ENCODE results near the gene COPS7A. TPM values are rescaled to one million over a fixed set of nuclear protein-coding genes. Genes with fewer than 3 reads are reported as not detected.

COPS7A gene
- total RNA-seq, 1 donor from 2014 or later: 42.6 TPM

GRCh38 chr12:6770094-6770493, 46.2 kb downstream of the COPS7A start:
- peaks cover 36% of the 10 kb centered on the region for H3K27me3 Mint-ChIP-seq
- no peaks in the 10 kb centered on the region for H3K9me3 Mint-ChIP-seq (ENCODE audit: low read depth)
- no peak for TF ChIP-seq CTCF (IDR thresholded peaks at IDR 0.05; ENCODE audit: unreplicated experiment)
- peaks cover 25% of the 10 kb centered on the region for H3K36me3 Mint-ChIP-seq (ENCODE audit: insufficient read depth)
- no peak overlapping the region for H3K4me3 Mint-ChIP-seq (ENCODE audit: low read depth)
- no peak for DNase-seq (ENCODE audit: low spot score, unreplicated experiment)
- peaks cover 40% of the 10 kb centered on the region for H3K4me1 Mint-ChIP-seq (ENCODE audit: low read depth)
- H3K27ac Mint-ChIP-seq: no peak overlapping the region

- no peak for TF ChIP-seq CTCF (IDR thresholded peaks at IDR 0.05; ENCODE audit: unreplicated experiment)
- no peak overlapping the region for H3K4me3 Mint-ChIP-seq (ENCODE audit: low read depth)
- H3K9me3 Mint-ChIP-seq (ENCODE audit: low read depth): no peaks in the 10 kb centered on the region
- H3K4me1 Mint-ChIP-seq (ENCODE audit: low read depth): peaks cover 40% of the 10 kb centered on the region
- no peak overlapping the region for H3K27ac Mint-ChIP-seq
- peaks cover 26% of the 10 kb centered on the region for H3K36me3 Mint-ChIP-seq (ENCODE audit: insufficient read depth)
- H3K27me3 Mint-ChIP-seq: peaks cover 41% of the 10 kb centered on the region
- no peak for DNase-seq (ENCODE audit: low spot score, unreplicated experiment)
Measured at GRCh38 chr12:6770600-6770999, 46.8 kb downstream of the COPS7A start.

- H3K9me3 Mint-ChIP-seq (ENCODE audit: low read depth): no peaks in the 10 kb centered on the region
- H3K36me3 Mint-ChIP-seq (ENCODE audit: insufficient read depth): peaks cover 26% of the 10 kb centered on the region
- H3K27me3 Mint-ChIP-seq: peaks cover 46% of the 10 kb centered on the region
- peaks cover 44% of the 10 kb centered on the region for H3K4me1 Mint-ChIP-seq (ENCODE audit: low read depth)
- no peak overlapping the region for H3K4me3 Mint-ChIP-seq (ENCODE audit: low read depth)
- DNase-seq (ENCODE audit: low spot score, unreplicated experiment): no peak
- no peak overlapping the region for H3K27ac Mint-ChIP-seq
- TF ChIP-seq CTCF (IDR thresholded peaks at IDR 0.05; ENCODE audit: unreplicated experiment): no peak
Measured at GRCh38 chr12:6771091-6771495, 47.2 kb downstream of the COPS7A start.

GRCh38 chr12:6771509-6772330, 47.9 kb downstream of the COPS7A start:
- H3K4me1 Mint-ChIP-seq (ENCODE audit: low read depth): peaks cover 49% of the 10 kb centered on the region
- H3K9me3 Mint-ChIP-seq (ENCODE audit: low read depth): no peaks in the 10 kb centered on the region
- H3K4me3 Mint-ChIP-seq (ENCODE audit: low read depth): no peak overlapping the region
- TF ChIP-seq CTCF (IDR thresholded peaks at IDR 0.05; ENCODE audit: unreplicated experiment): no peak
- H3K27ac Mint-ChIP-seq: no peak overlapping the region
- peaks cover 52% of the 10 kb centered on the region for H3K27me3 Mint-ChIP-seq
- H3K36me3 Mint-ChIP-seq (ENCODE audit: insufficient read depth): peaks cover 26% of the 10 kb centered on the region
- no peak for DNase-seq (ENCODE audit: low spot score, unreplicated experiment)

- Mint-ChIP-seq H3K36me3 (ENCODE audit: insufficient read depth) (peaks cover 26% of the 10 kb centered on the region), H3K4me3 (ENCODE audit: low read depth) (no peak within 1 kb of the TSS), H3K4me1 (ENCODE audit: low read depth) (peaks cover 48% of the 10 kb centered on the region), H3K27me3 (peaks cover 58% of the 10 kb centered on the region), H3K27ac (no peak within 1 kb of the TSS), H3K9me3 (ENCODE audit: low read depth) (no peaks in the 10 kb centered on the region)
- no peak for DNase-seq (ENCODE audit: low spot score, unreplicated experiment)
- TF ChIP-seq CTCF (IDR thresholded peaks at IDR 0.05; ENCODE audit: unreplicated experiment): no peak
Measured at GRCh38 chr12:6772331-6772695, 48.5 kb downstream of the COPS7A start, which contains the start of gene LAG3. Gene LAG3 (plus strand): TSS chr12:6772520. CDS start chr12:6772853, 333 bp downstream.

Measured in progenitor cell of endocrine pancreas (in vitro differentiated cells).